A673 (cell line): ENCODE measurements around the gene CATSPERE.

Experiments used
- CTCF ChIP-seq: fragments of 300-800, 200-600 bp; sonication (generic); conservative IDR thresholded peaks from 2 replicates; pipeline ENCODE4 v1.5.1; 2017; ENCODE audit warnings: low read depth, mild to moderate bottlenecking, antibody characterized with exemption, low read length, moderate library complexity, mixed read lengths
- EZH2 ChIP-seq: fragments of 200-600 bp; sonication (generic); IDR thresholded peaks from 2 replicates; pipeline ENCODE4 v1.6.1; 2017; ENCODE audit warnings: borderline replicate concordance, low read depth, mild to moderate bottlenecking, mixed read lengths, antibody characterized with exemption, low read length; ENCODE audit not compliant: poor library complexity, severe bottlenecking

- TF ChIP-seq CTCF (no peak), EZH2 (no peak)
Observed at GRCh38 chr1:244448279-244449036, 12.6 kb upstream of the CATSPERE start.
